ENCODE measurements around the gene WARS2.

GRCh38 chr1:119011116-119011515 lies 129.3 kb downstream of the WARS2 start:
- no peak for TF ChIP-seq CTCF (IDR thresholded peaks at IDR 0.05)
- no peak for TF ChIP-seq POLR2A (IDR thresholded peaks at IDR 0.05)

Data from testis (tissue), 2 donors.